GM20000 (cell line): ENCODE measurements around the gene BLTP3A.
A peak's percentile ranks its signal among the peaks of the same experiment; 100 is the strongest.
"Not testable (repeated sequence)": the region's sequence is repeated elsewhere in the genome, so short reads cannot be mapped to it uniquely, and the experiment has no call there.

Source experiments
- DNase-seq: peaks from one replicate; pipeline ENCODE4 v3.0.0; 2012; ENCODE audit warnings: low spot score
- CTCF ChIP-seq: IDR thresholded peaks from 2 replicates; pipeline ENCODE4 v1.5.1; 2012; ENCODE audit warnings: mild to moderate bottlenecking, control low read depth; ENCODE audit errors: extremely low read depth, missing control alignments

BLTP3A gene

DNA sequence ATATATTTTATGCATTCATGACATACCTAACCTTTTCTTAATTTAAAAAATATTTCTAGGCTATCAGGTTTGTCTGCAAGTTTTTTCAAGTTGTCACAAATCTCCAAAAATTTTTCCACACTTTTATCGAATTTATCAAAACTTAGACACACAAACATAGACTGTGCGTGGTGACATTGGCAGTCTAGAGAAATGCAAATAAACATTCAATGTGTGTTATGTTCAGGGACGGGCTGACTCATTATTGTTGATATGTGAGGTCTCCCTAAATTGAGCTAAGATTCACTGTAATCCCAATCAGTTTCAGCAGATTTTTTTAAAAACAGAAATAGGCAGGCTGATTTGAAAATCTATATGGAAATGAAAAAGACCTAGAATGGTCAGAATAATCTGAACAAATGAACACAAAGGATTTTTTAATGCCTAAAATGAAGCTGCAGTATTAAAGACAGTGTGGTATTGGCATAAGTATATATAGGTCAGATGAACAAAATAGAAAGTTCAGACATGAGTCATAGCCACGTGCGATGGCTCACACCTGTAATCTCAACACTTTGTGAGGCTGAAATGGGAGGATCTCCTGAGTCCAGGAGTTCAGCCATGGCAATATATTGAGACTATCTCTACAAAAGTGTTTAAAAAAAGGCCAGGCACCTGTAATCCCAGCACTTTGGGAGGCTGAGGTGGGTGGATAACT, 19.2 kb downstream of the BLTP3A start:
- no peak for TF ChIP-seq CTCF
- DNase-seq = peak; percentile 26

GRCh38 chr6:34813028-34813713, 21.3 kb downstream of the BLTP3A start:
- DNase-seq = no peak
- no peak for TF ChIP-seq CTCF

DNA sequence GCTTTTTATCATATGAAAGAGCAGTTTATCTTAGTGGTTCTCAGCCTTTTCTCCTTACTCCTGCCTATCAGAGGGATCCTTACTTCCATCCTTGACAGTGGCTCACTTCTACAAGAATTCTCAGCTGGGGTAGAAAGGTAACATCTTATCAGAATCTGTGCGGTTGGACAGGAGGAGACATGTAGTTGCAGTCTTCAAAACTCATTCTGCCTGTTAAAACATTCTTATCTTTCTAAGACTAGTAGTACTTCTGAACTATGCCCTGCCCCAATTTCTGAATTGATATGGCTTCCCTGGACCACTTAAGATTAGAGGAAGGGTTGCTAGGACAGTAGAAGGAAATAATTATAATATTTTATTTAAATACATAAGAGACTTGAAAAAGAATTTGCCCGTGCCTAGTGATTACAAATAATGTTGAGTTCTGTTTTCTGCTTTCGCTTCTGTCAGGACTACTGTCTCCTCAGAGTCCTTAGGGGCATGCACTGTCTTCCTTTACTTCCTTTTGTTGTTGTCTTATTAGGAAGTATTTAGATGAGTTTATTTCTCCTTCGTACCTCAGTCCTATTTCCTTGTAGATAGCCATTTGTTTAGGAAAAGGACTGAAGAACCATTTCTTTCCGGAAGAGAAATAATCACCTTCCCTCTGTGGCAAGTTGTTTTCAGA, 24.9 kb downstream of the BLTP3A start:
- no peak for DNase-seq

GRCh38 chr6:34817446-34817845, 25.6 kb downstream of the BLTP3A start:
- TF ChIP-seq CTCF = no peak
- no peak for DNase-seq

More for the DNA sequence above, 24.9 kb downstream of the BLTP3A start:
- no peak for TF ChIP-seq CTCF

GRCh38 chr6:34818872-34819570, 27.1 kb downstream of the BLTP3A start:
- DNase-seq = not testable (repeated sequence)

GRCh38 chr6:34819571-34820480, 27.9 kb downstream of the BLTP3A start:
- TF ChIP-seq CTCF = no peak
- no peak for DNase-seq

DNA sequence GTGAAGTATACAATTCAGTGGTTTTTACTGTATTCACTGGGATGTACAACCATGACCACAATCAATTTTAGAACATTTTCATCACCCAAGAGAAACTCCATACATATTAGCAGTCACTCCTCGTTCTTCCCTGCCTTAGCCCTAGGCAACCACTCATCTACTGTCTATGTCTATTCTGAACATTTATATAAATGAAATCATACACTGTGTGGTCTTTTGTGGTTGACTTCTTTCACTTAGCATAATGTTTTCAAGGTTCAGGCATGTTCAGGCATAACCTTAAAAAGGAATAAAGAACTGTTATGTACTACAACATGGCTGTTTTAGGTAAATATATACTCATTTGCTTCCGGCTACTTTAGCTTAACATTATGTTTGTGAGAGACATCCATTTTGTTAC, 37.3 kb downstream of the BLTP3A start:
- no peak for DNase-seq
- no peak for TF ChIP-seq CTCF
